Fibroblast of skin of back (primary cell): ENCODE results near the gene DCUN1D2.

Source experiments
- DNase-seq: peaks from one replicate; pipeline ENCODE4 v3.0.0-alpha.2; 2013

DCUN1D2 gene

DNA sequence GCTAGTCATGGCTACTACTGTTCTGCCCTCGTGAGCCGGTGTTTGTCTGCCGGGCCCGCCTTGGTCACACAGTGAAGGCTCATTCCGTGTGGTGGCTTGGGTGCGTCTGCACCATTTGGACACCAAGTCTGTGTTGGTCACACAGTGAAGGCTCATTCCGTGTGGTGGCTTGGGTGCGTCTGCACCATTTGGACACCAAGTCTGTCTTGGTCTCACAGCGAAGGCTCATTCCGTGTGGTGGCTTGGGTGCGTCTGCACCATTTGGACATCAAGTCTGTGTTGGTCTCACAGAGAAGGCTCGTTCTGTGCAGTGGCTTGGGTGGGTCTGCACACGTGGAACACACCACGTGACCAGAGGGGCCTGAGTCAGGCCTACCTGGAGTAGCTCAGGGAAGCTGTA is 29.0 kb upstream of the DCUN1D2 start:
- no peak for DNase-seq

DNA sequence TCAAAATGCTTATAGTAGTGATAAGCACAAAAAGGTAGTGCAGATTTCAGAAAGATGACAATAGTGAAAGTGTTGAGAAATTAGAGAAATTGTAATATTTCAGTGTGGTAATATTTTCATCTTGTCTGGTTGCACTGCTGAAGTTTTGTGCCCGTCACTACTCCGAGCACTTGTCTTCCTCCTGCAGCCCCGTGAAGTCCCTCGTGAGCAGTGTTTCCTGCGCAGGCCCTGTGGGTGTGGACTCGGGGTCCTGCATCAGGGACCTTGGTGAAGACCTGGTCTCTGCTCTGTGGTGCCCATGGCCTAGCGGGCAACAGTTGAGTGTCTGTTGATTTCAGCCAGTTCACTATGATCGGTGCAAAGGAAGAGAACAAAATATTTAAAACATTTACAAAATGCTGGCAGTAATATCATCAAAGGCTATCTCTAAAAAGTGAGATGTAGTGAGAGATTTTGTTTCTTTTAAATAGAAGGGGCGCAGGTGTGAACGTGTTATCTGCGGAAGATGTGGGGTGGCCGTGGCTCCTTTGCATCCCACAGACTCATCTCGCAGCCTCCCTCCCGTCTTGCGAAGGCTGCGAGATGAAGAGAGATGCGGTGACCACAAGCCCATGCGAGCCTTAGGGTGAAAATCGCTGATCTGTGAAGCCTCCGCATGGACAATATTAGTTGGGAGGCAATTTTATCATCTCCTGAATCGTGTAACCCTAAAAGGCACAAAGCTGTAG is 27.7 kb upstream of the DCUN1D2 start:
- DNase-seq: no peak

DNA sequence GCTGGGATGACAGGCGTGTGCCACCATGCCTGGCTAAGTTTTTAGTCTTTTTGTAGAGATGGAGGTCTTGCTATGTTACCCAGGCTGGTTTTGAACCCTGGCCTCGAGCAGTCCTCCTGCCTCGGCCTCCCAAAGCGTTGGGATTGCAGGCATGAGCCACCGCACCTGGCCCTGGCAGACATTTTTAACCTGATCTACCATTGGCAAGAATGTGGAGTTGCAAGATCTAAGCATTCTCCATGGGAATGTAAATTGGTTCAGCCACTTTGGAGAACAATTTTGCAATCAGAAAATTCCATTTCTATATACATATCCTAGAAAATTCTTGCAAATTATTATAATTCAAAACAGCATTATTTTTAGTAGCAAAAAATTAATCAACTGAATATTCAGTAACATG is 24.3 kb upstream of the DCUN1D2 start:
- no peak for DNase-seq

DNA sequence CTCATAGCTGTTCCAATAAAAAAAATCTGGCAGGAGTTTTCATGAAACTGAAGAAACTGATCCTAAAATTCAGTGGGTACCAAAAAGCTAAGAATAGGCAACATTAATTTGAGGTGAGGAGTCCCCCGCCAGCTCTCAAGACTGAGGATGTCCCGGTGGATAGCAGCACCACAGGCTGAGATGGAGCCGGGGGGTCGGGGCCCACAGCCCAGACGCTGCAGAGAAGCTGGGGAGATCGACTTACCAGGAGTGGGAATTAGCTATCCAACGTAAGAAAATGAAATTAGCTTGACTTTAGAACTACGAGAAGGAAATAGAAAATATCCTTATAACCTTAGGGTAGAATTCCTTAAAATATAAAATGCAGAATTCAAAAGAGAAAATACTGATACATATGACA is 23.2 kb upstream of the DCUN1D2 start:
- DNase-seq: no peak

DNA sequence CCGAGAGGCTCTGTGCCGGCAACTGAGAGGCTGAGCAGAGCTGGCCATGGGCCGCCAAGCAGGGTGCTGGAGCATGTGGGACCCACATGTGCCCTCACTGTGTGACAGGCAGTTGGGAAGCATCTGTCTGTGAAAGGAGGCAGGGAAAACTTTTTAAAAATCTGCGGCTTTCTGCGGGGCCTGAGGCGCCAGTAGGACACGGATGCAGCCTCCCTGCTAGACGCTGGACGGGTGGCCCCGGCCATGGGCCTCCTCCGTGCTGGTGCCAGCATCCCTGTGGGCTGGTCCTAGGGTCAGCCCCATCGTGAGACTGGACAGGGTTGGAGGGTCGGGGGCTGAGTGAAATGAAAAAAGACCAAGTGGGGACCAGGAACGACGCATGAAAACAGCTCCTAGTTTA is 20.9 kb upstream of the DCUN1D2 start:
- no peak for DNase-seq

DNA sequence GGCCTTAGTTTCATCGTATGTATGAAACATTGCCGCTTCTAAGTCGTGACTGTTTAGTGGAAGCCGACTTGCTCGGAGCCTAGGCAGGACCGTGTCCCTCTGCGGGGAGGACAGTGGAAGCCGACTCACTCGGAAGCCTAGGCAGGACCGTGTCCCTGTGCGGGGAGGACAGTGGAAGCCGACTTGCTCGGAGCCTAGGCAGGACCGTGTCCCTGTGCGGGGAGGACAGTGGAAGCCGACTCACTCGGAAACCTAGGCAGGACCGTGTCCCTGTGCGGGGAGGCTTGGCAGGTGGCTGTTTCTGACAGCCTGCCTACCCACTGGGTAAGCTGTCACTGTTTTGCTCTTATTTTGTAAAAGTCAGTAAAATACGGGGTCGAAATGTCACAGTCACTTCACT is 20.4 kb upstream of the DCUN1D2 start:
- DNase-seq: no peak

DNA sequence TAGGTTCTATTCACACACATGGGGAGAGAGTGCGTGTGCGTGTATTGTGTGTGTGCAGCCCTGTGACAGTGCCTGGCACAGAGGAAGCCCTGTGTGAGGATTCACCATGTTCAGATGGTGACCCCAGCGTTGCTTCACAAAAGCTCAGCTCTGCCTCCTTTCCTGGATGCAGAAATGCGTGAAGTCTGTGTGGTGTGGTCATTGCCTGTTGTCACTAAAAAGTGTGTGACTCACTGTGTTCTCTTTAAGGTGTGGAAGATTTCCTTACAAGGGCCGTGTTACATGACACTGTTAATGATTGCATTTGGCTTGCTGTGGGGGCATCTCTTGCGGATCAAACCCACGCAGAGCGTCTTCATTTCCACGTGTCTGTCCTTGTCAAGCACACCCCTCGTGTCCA is 19.5 kb upstream of the DCUN1D2 start:
- no peak for DNase-seq

DNA sequence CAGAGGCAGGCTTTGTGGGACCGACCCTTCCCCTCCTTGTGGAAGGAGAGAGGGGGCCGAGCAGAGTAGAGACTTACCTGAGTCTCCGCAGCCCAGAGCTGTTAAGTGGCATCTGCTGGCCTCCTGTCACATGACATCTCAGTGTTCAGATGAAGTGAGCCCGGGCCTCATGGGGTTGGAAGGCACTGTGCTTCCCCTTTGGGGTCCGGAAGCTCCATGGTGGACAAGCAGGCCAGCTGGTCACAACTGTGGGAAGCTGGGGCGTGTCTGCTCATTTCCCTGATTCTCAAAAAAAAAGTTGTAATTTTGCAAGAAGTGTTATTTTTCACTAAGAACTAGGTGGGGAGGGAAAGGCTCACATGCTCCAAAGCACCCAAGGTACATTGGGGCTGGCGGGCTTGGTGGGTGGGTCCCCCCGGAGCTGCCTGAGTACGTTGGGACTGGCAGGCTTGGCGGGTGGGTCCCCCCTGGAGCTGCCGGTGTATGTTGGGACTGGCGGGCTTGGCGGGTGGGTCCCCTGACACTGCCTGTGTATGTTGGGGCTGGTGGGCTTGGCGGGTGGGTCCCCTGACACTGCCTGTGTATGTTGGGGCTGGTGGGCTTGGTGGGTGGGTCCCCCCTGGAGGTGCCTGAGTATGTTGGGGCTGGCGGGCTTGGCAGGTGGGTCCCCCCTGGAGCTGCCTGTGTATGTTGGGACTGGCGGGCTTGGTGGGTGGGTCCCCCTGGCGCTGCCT is 18.2 kb upstream of the DCUN1D2 start:
- no peak for DNase-seq

DNA sequence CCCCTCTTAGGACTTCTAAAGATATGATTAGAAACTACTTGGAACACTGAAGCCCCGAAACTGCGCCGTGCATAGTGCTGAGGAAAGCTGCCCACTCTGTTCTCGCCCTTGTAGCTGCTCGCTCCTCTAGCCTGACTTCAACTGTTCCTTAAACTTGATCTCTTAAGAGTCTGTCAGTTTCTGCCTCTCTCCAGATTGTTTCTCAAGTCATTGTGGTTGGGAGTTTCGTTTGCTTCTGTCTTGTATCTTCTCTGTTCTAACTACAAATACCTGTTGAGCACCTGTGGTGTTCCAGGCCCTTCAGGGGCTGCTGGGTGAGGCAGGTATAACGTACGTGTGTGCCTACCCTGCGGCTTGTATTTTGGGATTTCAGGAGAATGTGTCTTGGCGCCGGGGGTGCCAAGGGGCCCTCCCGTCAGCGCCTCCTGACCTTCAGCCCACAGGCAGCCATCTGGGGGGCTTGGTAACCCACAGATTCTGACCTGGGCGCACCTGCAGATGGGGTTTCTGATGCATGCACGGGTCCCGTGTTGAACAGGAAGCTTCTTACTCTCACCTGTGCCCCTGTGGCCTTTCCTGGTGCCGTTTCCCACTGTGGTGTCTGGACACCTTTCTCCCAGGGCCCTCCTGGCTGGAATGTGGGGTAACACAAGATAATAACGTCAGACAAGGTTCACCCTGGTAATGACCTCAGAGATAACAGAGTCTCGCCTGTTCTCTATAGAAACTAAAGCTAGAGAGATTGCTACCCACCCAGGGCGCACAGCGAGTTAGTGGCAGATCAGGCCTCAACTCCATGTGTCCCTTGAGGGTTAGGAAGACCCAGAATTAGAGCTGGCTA is 17.2 kb upstream of the DCUN1D2 start:
- no peak for DNase-seq

DNA sequence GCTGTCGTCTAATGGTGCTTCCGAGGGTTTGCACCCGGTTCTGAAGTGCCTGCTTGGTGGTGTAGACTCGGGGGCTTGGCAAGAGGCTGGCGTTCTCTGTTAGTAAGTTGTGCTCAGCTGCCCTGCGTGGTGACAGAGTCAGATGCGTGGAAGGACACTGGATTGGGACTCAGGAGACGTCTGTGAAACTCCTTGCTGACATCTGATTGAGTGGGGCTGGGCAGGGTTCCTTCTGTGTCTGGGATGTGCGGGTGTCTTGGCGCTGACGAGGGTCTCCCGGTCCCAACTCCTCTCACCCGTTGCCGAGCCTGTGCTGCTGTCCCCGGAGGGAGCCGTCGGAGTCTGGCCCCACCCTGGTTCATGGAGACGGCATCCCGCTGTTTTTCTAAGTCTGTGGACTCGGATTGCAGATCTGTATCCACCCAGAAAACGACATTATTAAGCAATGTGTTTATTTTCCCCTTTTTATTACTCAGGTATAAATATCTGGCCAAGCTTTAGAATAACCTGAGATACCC is 16.4 kb upstream of the DCUN1D2 start:
- DNase-seq: no peak

DNA sequence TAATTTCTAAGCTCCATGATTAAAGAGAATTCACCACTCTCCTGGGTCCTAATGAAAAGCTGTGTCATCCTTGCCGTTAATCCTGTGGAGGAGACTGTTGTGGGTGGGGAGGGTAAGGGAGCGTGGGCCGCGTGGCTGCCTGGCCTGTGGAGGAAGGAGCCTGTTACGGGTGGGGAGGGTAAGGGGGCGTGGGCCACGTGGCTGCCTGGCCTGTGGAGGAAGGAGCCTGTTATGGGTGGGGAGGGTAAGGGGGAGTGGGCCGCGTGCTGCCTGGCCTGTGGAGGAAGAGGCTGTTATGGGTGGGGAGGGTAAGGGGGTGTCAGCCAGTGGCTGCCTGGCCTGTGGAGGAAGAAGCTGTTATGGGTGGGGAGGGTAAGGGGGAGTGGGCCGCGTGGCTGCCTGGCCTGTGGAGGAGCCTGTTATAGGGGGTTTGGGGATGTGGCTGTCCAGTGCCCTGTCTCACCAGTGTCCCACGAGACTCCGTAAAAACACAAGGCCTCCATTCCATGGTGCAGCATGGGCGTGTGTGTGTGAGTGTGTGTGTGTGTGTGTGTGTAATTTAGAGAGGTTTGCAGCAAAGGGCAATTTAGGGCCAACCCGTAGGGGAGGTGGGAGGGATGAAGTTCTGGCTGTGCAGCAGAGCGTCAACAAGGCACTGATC is 15.6 kb upstream of the DCUN1D2 start:
- DNase-seq: peak; percentile 72

DNA sequence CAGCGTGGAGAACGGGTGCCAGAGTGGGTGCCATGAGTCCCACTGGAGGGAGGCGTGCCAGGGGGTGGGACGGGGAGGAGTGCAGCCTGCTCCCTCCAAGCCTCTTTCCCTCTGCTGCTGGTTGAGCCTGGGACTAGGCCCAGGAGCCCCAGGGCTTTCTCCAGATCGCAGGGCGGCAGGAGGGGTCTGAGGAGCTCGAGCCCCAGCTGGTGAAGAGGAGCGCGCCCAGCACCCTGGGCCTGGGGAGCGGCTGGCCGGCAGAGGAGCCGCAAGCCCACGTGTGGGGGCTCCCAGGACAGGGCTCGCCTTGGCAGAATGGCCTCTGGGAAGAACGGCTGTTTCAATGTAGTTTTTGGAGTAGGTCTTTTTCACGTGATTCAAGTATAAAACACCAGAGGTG is 12.2 kb upstream of the DCUN1D2 start:
- DNase-seq: no peak

DNA sequence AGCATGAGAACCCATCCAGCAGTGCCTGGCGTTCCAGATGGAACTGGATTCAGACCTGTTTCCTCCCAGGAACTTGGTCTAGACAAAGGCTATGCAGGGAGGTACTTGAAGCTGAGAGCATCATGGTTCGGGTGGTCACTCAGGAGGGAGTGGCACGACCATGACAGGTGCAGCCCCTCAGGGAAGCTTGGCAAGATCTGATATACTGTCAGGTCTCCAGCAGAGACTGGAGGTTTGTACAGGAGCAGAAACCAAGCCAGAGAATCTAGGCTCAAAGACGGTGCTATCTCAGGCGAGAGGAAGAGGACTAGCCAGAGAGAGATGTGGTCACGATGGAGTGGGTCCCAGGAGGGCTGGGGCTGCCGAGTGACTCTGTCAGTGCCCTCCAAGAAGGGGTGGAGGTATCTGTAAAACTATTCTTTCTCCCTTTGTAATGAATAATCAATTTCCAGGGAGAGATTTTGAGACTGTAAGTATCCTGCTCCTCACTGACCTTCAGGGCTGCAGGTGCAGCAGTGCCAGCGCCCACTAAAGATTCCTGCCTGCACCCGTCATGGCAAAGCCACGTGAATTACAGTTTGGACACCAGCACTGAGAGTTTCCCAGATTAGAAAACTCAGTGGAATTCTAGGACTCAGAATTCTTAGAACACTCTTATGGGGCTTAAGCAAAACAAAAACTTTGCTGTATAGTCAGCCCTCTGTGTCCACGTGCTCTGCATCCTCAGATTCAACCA is 10.2 kb upstream of the DCUN1D2 start:
- no peak for DNase-seq

DNA sequence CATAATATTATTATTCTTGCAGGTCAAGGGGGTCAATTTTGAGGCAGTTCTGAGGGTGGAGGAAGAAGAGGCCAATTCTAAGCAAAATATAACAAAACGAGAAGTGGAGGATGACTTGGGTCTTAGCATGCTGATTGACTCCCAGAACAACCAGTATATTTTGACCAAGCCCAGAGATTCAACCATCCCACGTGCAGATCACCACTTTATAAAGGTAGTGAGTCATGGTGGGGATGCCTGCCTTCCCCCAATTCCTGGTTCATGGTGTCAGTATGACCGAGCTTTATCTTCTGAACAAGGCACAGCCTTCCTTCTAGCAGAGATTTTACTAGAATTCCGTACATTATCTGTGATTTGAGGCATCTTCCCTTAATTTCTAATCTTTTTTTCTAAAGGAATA is 9.4 kb upstream of the DCUN1D2 start:
- peak; percentile 47 for DNase-seq

DNA sequence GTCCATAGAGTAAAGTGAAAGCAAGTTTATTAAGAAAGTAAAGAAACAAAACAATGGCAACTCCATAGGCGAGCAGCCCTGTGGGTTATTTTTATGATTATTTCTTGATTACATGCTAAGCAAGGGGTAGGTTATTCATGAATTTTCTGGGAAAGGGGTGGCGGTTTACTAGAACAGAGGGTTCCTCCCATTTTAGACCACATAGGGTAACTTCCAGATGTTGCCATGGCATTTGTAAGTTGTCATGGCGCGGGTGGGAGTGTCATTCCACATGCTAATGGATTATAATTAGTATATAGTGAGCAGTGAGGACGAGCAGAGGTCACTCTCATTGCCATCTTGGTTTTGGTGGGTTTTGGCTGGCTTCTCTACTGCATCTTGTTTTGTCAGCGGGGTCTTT is 8.4 kb upstream of the DCUN1D2 start:
- no peak for DNase-seq

DNA sequence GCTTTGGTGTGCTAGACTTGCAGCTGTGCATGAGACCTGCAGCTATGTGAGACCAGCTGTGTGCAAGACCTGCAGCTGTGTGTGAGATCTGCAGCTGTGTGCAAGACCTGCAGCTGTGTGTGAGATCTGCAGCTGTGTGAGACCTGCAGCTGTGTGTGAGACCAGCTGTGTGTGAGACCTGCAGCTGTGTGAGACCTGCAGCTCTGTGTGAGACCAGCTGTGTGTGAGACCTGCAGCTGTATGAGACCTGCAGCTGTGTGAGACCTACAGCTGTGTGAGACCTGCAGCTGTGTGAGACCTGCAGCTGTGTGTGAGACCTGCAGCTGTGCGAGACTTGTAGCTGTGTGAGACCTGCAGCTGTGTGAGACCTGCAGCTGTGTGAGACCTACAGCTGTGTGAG is 6.7 kb upstream of the DCUN1D2 start:
- DNase-seq: no peak

DNA sequence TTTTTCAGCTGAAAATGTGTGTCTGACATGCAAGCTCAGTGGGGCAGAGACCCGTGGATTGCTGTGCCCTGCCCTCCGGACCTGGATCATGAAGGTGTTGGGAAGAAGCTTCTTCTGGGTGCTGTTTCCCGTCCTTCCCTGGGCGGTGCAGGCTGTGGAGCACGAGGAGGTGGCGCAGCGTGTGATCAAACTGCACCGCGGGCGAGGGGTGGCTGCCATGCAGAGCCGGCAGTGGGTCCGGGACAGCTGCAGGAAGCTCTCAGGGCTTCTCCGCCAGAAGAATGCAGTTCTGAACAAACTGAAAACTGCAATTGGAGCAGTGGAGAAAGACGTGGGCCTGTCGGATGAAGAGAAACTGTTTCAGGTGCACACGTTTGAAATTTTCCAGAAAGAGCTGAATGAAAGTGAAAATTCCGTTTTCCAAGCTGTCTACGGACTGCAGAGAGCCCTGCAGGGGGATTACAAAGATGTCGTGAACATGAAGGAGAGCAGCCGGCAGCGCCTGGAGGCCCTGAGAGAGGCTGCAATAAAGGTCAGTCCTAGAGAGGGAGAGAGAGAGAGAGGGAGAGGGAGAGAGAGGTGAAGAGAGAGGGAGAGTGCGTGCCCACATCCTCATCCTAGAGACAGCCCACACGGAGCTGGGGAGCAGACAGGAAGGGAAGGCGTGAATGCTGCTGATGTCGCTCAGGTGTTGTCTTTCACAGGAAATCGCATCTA is 5.1 kb upstream of the DCUN1D2 start:
- DNase-seq: no peak

DNA sequence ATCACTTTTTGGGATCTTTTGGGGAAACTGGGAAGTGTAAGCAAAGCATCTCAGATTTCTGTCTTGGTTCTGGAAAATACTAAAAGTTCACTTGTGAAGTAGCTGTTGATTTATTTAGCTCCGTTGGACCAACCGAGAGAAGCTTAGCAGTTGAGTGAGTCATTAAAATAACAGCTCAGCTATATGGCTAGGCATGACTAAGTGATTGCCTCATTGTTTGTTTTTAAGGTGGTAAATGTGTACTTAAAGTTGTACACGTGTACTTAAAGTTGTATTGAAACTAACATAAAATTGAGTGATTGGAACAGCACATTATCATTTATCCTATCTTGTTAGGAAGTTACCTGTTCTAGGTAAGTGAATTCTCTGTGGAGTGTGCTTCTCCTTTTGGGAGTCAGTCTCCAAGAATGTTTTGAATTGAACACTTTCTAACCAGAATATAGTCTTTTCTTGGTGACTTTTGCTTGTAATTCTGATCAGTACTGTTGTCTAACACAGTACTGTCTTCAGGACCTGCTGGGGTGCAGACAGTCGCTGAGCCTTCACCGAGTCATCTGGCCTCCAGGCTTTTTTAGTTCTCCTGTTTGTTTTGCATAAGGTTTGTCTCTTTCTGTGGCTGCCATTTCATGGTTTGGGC is 2.9 kb upstream of the DCUN1D2 start:
- DNase-seq: peak; percentile 95

DNA sequence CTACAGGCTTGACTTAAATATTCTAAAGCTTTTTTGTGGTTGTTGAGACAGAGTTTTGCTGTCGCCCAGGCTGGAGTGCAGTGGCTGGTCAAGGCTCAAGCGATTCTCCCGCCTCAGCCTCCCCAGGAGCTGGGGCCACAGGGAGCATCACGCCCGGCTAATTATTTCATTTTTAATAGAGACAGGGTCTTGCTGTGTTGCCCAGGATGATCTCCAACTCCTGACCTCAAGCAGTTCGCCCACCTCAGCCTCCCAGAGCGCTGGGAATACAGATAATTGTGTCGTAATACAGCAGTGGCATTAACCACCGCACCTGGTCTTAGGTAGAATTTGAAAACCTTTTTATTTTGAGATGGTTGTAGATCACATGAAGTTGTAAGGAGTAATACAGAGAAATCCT is 1.5 kb upstream of the DCUN1D2 start:
- no peak for DNase-seq

DNA sequence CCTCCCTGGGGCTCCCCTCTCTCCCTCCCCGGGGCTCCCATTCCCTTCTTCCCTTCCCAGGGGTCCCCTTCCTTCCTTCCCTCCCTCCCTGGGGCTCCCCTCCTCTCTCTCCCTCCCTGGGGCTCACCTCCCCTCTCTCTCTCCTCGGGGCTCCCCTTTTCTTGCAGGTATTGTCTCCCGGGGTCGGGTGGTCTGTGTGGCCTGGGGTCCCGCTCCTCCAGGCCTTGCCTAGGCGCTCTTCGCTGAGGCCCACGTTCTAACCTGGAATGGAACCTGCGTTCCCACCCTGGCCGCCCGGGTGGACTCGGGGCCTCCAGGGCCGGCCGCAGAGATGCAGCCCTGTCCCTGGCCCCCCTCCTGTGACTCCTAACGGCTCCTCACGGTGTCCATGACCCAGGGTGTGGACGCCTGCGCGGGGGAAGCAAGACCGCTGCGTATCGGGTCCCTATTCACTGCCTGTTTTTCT is 940 bp upstream of the DCUN1D2 start:
- peak; percentile 40 for DNase-seq
